ENCODE data around the gene PARP11.

The PARP11 gene

DNA sequence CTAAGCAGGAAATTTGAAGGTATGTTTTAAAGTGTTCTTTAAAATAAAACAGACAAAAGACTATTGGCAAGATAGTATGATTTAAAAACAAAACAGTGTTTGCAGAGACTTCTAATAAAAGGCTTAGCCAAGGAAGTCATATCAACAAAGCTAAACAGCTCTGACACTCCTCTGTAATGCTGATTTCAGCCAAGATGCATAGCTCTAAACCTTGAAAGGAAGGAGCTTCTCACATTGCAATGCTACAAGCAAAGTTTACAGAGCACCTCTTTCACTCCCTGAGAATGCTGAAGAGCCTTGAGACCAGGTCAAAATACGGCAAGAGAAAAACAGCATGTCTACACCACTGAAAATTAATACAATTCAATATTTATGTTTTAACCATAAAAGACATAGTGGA is 51.8 kb downstream of the PARP11 start:
- no peaks in the 10 kb centered on the region for H3K4me1 ChIP-seq (ENCODE audit: control insufficient read depth, insufficient read depth, low read length, unreplicated experiment)
- H3K36me3 ChIP-seq (ENCODE audit: insufficient read depth, low read length) = 0 out of 2 replicates have a peak, but pooled peaks cover 3% of the 10 kb centered on the region
- no peak overlapping the region for H2AFZ ChIP-seq (ENCODE audit: low read length, unreplicated experiment)
- H3K79me2 ChIP-seq (ENCODE audit: control insufficient read depth, insufficient read depth, low read length, unreplicated experiment) = no peaks in the 10 kb centered on the region
- no peak overlapping the region for H3K27ac ChIP-seq (ENCODE audit: low read depth, low read length)
- H3K4me3 ChIP-seq (ENCODE audit: low read depth, low read length) = no peak overlapping the region
- H3K27me3 ChIP-seq (ENCODE audit: insufficient read depth, low read length) = no peaks in the 10 kb centered on the region

DNA sequence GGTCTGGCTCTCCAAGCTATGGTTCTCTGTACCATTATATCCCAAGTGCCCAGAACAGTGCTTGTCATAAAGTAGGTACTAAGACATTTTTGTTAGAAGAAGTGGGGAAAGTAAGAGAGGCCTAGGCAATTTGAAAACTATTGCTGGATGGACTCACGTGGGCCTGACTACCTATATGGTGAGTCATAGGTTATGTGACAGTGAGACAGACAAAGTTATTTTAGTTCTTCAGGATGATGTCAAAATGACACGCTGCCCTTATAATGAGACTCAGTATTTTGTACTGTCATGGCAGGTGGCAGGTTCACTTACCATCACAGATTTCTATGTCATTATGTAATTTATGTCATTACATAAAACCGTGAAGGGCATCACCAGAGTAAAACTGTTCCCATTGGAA is 53.1 kb downstream of the PARP11 start:
- Histone ChIP-seq H3K27me3 (ENCODE audit: insufficient read depth, low read length) (no peaks in the 10 kb centered on the region), H3K79me2 (ENCODE audit: control insufficient read depth, insufficient read depth, low read length, unreplicated experiment) (no peaks in the 10 kb centered on the region), H3K36me3 (ENCODE audit: insufficient read depth, low read length) (0 out of 2 replicates have a peak, but pooled peaks cover 3% of the 10 kb centered on the region), H2AFZ (ENCODE audit: low read length, unreplicated experiment) (no peak overlapping the region), H3K4me3 (ENCODE audit: low read depth, low read length) (no peak overlapping the region), H3K27ac (ENCODE audit: low read depth, low read length) (no peak overlapping the region), H3K4me1 (ENCODE audit: control insufficient read depth, insufficient read depth, low read length, unreplicated experiment) (no peaks in the 10 kb centered on the region)

DNA sequence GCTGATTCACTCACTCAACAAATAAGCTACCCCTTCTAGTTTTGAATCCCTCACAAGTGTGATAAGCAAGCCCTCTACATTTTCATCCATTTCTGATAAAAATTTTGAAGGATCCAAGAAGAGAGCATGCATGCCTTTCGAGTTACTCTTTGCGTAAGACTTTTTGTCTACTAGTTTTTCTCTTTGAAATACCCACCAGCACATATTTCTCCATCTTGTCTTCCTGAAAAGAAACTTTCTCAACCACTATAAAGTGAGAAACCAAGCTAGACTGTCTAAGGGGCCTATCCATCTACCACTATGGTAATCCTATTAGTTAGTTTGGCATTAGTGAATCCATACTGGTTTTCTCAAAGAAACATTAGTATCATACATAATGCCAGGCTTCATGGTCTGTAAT is 56.9 kb downstream of the PARP11 start:
- no peaks in the 10 kb centered on the region for H3K4me1 ChIP-seq (ENCODE audit: control insufficient read depth, insufficient read depth, low read length, unreplicated experiment)
- H3K79me2 ChIP-seq (ENCODE audit: control insufficient read depth, insufficient read depth, low read length, unreplicated experiment) = no peaks in the 10 kb centered on the region
- H3K36me3 ChIP-seq (ENCODE audit: insufficient read depth, low read length) = no peaks in the 10 kb centered on the region
- no peak overlapping the region for H2AFZ ChIP-seq (ENCODE audit: low read length, unreplicated experiment)
- H3K27ac ChIP-seq (ENCODE audit: low read depth, low read length) = no peak overlapping the region
- H3K27me3 ChIP-seq (ENCODE audit: insufficient read depth, low read length) = no peaks in the 10 kb centered on the region
- no peak overlapping the region for H3K4me3 ChIP-seq (ENCODE audit: low read depth, low read length)

DNA sequence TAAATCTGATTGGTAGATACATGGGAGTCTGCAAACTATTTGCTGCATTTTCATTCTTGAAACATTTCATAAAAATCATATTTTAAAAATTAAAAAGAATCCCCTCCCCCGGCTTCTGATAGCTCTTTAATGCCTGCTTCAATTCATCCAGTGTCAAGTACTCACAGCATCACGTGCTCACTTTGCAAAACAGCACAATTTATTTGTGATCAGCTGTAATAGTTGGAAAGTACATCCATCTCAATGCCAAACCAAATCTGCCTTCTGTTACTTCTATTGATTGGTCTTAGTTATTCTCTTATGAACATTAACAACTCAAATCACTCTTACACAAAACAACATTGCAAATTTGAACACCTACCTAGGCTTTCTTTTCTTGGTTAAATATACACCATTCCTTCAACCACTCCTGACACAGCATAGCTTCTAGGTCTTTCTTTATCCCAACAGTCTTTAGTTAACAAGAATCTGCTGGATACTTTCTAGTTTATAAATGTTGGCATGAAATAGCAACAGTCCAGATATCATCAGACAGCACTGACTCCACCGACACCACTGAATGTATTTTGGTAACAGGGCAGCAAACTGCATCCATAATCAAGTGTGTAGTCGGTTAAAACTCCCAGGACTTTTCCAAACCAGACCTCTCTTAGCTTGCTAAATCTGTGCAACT is 58.0 kb downstream of the PARP11 start:
- H3K27me3 ChIP-seq (ENCODE audit: insufficient read depth, low read length) = no peaks in the 10 kb centered on the region
- no peaks in the 10 kb centered on the region for H3K36me3 ChIP-seq (ENCODE audit: insufficient read depth, low read length)
- H3K4me1 ChIP-seq (ENCODE audit: control insufficient read depth, insufficient read depth, low read length, unreplicated experiment) = no peaks in the 10 kb centered on the region
- H3K27ac ChIP-seq (ENCODE audit: low read depth, low read length) = no peak overlapping the region
- H3K4me3 ChIP-seq (ENCODE audit: low read depth, low read length) = no peak overlapping the region
- no peak overlapping the region for H2AFZ ChIP-seq (ENCODE audit: low read length, unreplicated experiment)
- H3K79me2 ChIP-seq (ENCODE audit: control insufficient read depth, insufficient read depth, low read length, unreplicated experiment) = no peaks in the 10 kb centered on the region

DNA sequence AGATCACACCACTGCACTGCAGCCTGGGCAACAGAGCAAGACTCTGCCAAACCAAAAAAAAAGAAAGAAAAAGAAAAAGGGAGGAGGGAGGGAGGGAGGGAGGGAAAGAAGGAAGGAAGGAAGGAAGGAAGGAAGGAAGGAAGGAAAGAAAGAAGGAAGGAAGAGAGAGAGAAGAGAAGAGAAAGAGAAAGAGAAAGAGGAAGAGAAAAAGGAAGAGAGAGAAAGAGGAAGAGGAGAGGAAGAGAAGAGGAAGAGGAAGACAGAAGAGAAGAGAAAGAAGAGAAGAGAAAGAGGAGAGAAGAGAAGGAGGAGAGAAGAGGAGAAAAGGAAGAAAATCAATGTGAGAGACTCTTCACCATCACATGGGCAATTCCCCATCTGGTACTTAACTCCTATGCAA is 62.7 kb downstream of the PARP11 start:
- Histone ChIP-seq H3K79me2 (ENCODE audit: control insufficient read depth, insufficient read depth, low read length, unreplicated experiment) (no peaks in the 10 kb centered on the region), H3K4me1 (ENCODE audit: control insufficient read depth, insufficient read depth, low read length, unreplicated experiment) (no peaks in the 10 kb centered on the region), H3K27me3 (ENCODE audit: insufficient read depth, low read length) (no peaks in the 10 kb centered on the region), H3K27ac (ENCODE audit: low read depth, low read length) (no peak overlapping the region), H3K36me3 (ENCODE audit: insufficient read depth, low read length) (no peaks in the 10 kb centered on the region), H2AFZ (ENCODE audit: low read length, unreplicated experiment) (no peak overlapping the region), H3K4me3 (ENCODE audit: low read depth, low read length) (no peak overlapping the region)

DNA sequence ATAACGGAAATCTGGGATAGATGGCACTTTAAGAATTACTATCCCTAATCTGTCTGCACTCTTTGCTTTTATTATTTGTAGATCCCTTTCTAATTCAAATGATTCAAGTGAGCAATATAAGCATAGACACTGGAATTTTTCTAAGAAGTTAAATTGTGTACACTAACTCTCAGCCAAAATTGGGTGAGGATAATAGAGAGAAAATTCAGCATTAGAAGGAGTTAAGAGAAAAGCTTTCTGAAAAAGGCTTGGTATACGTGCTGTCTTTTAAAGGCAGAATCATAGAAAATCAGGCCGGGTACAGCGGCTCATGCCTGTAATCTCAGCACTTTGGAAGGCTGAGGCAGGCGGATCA is 63.2 kb downstream of the PARP11 start:
- no peaks in the 10 kb centered on the region for H3K27me3 ChIP-seq (ENCODE audit: insufficient read depth, low read length)
- H3K27ac ChIP-seq (ENCODE audit: low read depth, low read length) = no peak overlapping the region

DNA sequence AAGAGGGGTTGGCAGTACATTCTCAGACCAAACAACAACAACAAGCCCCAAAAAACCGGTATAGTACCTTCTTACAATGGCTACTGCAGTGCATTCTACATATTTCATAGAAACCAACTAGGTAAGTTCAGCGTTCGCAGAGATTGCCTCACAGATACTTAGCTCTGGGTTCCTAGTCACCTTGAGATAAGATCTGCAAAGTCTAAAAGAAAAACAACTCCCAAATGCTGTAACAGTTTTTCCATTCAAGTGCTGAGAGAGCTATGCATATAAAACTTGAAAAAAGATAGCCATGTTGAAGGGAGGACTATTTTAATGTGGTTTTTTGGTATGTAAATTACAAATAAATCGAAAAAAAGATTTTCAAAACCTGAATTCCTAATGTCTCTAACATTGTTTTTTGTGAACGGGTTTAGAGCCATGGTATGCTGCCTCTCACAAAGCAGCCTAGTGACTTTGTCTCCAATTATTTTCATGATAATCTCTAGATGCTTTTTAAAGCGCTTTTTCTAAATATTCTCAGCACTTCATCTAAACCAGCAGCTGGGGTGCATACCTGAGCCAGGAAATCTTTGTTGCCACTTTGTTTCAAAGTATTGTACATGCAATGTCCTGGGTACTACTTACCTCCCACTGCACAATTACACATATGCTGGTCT is 63.7 kb downstream of the PARP11 start:
- H3K4me1 ChIP-seq (ENCODE audit: control insufficient read depth, insufficient read depth, low read length, unreplicated experiment) = no peaks in the 10 kb centered on the region
- no peak overlapping the region for H2AFZ ChIP-seq (ENCODE audit: low read length, unreplicated experiment)
- no peak overlapping the region for H3K4me3 ChIP-seq (ENCODE audit: low read depth, low read length)
- no peak overlapping the region for H3K27ac ChIP-seq (ENCODE audit: low read depth, low read length)
- no peaks in the 10 kb centered on the region for H3K36me3 ChIP-seq (ENCODE audit: insufficient read depth, low read length)
- no peaks in the 10 kb centered on the region for H3K79me2 ChIP-seq (ENCODE audit: control insufficient read depth, insufficient read depth, low read length, unreplicated experiment)
- no peaks in the 10 kb centered on the region for H3K27me3 ChIP-seq (ENCODE audit: insufficient read depth, low read length)

More for the DNA sequence above, 63.2 kb downstream of the PARP11 start:
- Histone ChIP-seq H3K79me2 (ENCODE audit: control insufficient read depth, insufficient read depth, low read length, unreplicated experiment) (no peaks in the 10 kb centered on the region), H3K4me1 (ENCODE audit: control insufficient read depth, insufficient read depth, low read length, unreplicated experiment) (no peaks in the 10 kb centered on the region), H3K4me3 (ENCODE audit: low read depth, low read length) (no peak overlapping the region), H3K36me3 (ENCODE audit: insufficient read depth, low read length) (no peaks in the 10 kb centered on the region), H2AFZ (ENCODE audit: low read length, unreplicated experiment) (no peak overlapping the region)

DNA sequence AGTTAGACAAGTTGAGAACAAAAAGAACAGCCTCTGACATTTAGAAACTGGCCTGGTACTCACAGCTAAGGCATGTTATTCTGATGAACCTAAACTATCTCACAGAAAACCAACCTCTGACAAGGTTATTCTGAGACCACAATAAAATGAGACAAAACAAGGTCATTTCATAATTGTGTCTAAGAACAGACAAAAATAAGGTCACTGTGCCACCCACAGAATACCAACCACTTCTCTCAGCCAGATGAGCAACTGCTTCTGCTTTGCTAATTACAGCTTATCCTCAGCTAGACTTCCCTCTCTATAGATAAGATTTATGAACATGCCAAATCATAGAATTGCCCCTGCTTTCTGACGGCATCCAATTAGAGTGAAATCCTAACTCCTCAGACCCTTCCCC is 68.1 kb downstream of the PARP11 start:
- H3K4me3 ChIP-seq (ENCODE audit: low read depth, low read length) = no peak overlapping the region
- no peaks in the 10 kb centered on the region for H3K27me3 ChIP-seq (ENCODE audit: insufficient read depth, low read length)
- H2AFZ ChIP-seq (ENCODE audit: low read length, unreplicated experiment) = no peak overlapping the region
- H3K36me3 ChIP-seq (ENCODE audit: insufficient read depth, low read length) = no peaks in the 10 kb centered on the region
- H3K79me2 ChIP-seq (ENCODE audit: control insufficient read depth, insufficient read depth, low read length, unreplicated experiment) = no peaks in the 10 kb centered on the region
- no peak overlapping the region for H3K27ac ChIP-seq (ENCODE audit: low read depth, low read length)
- H3K4me1 ChIP-seq (ENCODE audit: control insufficient read depth, insufficient read depth, low read length, unreplicated experiment) = no peaks in the 10 kb centered on the region

DNA sequence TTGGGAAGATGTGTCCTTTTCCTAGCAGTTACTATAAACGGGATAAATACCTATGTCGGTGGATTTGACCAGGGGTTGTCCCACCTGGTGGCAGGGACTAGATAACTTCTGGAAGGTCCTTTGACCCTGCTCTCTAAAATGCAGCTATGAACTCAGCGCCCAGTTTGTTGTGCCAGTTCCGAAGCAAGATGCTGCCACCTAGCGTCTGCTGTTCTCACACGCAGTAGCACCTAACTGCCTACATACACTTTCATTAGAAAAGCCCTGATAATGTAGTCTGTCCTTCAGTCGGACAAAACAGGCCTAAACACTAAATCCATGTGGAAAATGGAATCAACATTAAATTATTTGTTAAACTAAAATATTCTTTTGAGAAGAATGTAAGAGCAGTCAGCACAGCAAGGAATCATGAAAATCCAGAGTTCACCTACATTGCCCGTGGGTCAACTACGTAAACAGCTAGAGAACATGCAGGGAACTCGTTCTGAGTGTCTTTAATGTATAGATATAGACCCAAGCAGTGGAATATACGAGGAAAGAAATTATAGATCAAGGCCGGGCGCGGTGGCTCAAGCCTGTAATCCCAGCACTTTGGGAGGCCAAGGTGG is 69.2 kb downstream of the PARP11 start:
- H3K79me2 ChIP-seq (ENCODE audit: control insufficient read depth, insufficient read depth, low read length, unreplicated experiment) = no peaks in the 10 kb centered on the region
- no peaks in the 10 kb centered on the region for H3K4me1 ChIP-seq (ENCODE audit: control insufficient read depth, insufficient read depth, low read length, unreplicated experiment)
- no peak overlapping the region for H3K4me3 ChIP-seq (ENCODE audit: low read depth, low read length)
- no peak overlapping the region for H2AFZ ChIP-seq (ENCODE audit: low read length, unreplicated experiment)
- H3K36me3 ChIP-seq (ENCODE audit: insufficient read depth, low read length) = no peaks in the 10 kb centered on the region
- no peak overlapping the region for H3K27ac ChIP-seq (ENCODE audit: low read depth, low read length)
- H3K27me3 ChIP-seq (ENCODE audit: insufficient read depth, low read length) = no peaks in the 10 kb centered on the region

DNA sequence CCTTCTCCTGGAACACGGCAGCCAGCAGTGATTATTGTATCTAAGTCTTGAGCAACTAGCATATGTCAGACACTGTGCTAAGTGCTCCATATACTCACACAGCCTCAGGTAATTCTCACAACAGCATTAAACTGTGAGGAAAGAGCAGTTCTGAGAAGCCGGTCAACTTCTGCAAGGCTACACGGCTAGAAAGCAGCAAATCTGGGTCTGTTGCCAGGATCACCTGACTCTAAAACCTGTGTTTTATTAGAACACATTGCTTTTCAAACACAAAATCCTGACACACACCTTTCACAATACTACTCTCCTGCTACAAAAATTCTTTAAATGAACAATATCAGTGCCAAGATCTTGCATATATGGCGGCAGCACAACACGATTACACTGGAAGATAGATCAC is 70.5 kb downstream of the PARP11 start:
- no peaks in the 10 kb centered on the region for H3K79me2 ChIP-seq (ENCODE audit: control insufficient read depth, insufficient read depth, low read length, unreplicated experiment)

DNA sequence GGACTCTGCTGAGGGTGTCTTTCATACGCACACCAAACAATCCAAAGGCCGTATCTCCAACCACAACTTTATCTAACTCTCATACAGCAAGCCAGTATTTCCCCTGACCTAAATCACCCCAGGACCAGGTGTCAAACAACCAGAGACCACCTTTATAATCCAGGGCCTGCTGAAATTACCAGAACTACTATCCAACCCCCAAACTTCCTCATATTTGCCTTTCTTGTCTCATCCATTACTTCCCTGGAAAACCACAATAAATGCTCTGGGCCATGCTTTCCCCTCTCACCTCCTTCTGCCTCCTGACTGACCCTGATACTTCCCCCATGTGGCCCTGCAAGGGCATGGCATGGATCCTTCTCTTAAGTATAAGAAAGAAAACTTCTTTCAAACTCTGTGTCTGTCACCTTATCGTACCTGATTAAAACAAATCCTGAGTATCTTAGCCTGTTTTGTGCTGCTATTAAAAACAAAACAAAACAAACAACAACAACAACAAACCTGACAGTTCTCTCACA is 75.6 kb downstream of the PARP11 start:
- no peaks in the 10 kb centered on the region for H3K36me3 ChIP-seq (ENCODE audit: insufficient read depth, low read length)
- H3K27me3 ChIP-seq (ENCODE audit: insufficient read depth, low read length) = no peaks in the 10 kb centered on the region
- H3K79me2 ChIP-seq (ENCODE audit: control insufficient read depth, insufficient read depth, low read length, unreplicated experiment) = no peaks in the 10 kb centered on the region
- H3K27ac ChIP-seq (ENCODE audit: low read depth, low read length) = no peak overlapping the region
- H3K4me3 ChIP-seq (ENCODE audit: low read depth, low read length) = no peak overlapping the region
- no peaks in the 10 kb centered on the region for H3K4me1 ChIP-seq (ENCODE audit: control insufficient read depth, insufficient read depth, low read length, unreplicated experiment)
- no peak overlapping the region for H2AFZ ChIP-seq (ENCODE audit: low read length, unreplicated experiment)

More for the DNA sequence above, 70.5 kb downstream of the PARP11 start:
- Histone ChIP-seq H3K4me1 (ENCODE audit: control insufficient read depth, insufficient read depth, low read length, unreplicated experiment) (no peaks in the 10 kb centered on the region), H3K4me3 (ENCODE audit: low read depth, low read length) (no peak overlapping the region), H3K36me3 (ENCODE audit: insufficient read depth, low read length) (no peaks in the 10 kb centered on the region), H2AFZ (ENCODE audit: low read length, unreplicated experiment) (no peak overlapping the region), H3K27ac (ENCODE audit: low read depth, low read length) (no peak overlapping the region), H3K27me3 (ENCODE audit: insufficient read depth, low read length) (no peaks in the 10 kb centered on the region)

All from ACC112 (cell line).